ENCODE results near the gene OGFR.

The OGFR gene

GRCh38 chr20:62782149-62782892 lies 22.3 kb upstream of the OGFR start (continued):
- TF ChIP-seq CSRNP3 (CRISPR knock-in tag; IDR thresholded peaks at IDR 0.05) (no peak), TOX (CRISPR knock-in tag; IDR thresholded peaks at IDR 0.05; ENCODE audit: borderline replicate concordance) (no peak), ZNF70 (CRISPR knock-in tag; IDR thresholded peaks at IDR 0.05) (no peak), TCF4 (CRISPR knock-in tag; IDR thresholded peaks at IDR 0.05; ENCODE audit: borderline replicate concordance) (no peak)
- TF ChIP-seq, protein P1, sequence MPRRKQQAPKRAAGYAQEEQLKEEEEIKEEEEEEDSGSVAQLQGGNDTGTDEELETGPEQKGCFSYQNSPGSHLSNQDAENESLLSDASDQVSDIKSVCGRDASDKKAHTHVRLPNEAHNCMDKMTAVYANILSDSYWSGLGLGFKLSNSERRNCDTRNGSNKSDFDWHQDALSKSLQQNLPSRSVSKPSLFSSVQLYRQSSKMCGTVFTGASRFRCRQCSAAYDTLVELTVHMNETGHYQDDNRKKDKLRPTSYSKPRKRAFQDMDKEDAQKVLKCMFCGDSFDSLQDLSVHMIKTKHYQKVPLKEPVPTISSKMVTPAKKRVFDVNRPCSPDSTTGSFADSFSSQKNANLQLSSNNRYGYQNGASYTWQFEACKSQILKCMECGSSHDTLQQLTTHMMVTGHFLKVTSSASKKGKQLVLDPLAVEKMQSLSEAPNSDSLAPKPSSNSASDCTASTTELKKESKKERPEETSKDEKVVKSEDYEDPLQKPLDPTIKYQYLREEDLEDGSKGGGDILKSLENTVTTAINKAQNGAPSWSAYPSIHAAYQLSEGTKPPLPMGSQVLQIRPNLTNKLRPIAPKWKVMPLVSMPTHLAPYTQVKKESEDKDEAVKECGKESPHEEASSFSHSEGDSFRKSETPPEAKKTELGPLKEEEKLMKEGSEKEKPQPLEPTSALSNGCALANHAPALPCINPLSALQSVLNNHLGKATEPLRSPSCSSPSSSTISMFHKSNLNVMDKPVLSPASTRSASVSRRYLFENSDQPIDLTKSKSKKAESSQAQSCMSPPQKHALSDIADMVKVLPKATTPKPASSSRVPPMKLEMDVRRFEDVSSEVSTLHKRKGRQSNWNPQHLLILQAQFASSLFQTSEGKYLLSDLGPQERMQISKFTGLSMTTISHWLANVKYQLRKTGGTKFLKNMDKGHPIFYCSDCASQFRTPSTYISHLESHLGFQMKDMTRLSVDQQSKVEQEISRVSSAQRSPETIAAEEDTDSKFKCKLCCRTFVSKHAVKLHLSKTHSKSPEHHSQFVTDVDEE (CRISPR knock-in tag; IDR thresholded peaks at IDR 0.05) = no peak

GRCh38 chr20:62782893-62783278 lies 21.7 kb upstream of the OGFR start:
- ATAC-seq = peak; percentile 15; the same call in 1 of the 3 replicates
- TF ChIP-seq, protein P2, sequence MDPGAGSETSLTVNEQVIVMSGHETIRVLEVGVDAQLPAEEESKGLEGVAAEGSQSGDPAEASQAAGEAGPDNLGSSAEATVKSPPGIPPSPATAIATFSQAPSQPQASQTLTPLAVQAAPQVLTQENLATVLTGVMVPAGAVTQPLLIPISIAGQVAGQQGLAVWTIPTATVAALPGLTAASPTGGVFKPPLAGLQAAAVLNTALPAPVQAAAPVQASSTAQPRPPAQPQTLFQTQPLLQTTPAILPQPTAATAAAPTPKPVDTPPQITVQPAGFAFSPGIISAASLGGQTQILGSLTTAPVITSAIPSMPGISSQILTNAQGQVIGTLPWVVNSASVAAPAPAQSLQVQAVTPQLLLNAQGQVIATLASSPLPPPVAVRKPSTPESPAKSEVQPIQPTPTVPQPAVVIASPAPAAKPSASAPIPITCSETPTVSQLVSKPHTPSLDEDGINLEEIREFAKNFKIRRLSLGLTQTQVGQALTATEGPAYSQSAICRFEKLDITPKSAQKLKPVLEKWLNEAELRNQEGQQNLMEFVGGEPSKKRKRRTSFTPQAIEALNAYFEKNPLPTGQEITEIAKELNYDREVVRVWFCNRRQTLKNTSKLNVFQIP (CRISPR knock-in tag; IDR thresholded peaks at IDR 0.05; ENCODE audit: borderline replicate concordance, low read depth) = no peak
- TF ChIP-seq SNAI2 (CRISPR knock-in tag; IDR thresholded peaks at IDR 0.05) (no peak), BACH2 (CRISPR knock-in tag; IDR thresholded peaks at IDR 0.05; ENCODE audit: borderline replicate concordance) (no peak), ZC3H10 (CRISPR knock-in tag; IDR thresholded peaks at IDR 0.05) (no peak), ZNF70 (CRISPR knock-in tag; IDR thresholded peaks at IDR 0.05) (no peak), TOX (CRISPR knock-in tag; IDR thresholded peaks at IDR 0.05; ENCODE audit: borderline replicate concordance) (no peak), ARNTL (CRISPR knock-in tag; IDR thresholded peaks at IDR 0.05; ENCODE audit: borderline replicate concordance, low read depth) (no peak), PPARA (CRISPR knock-in tag; IDR thresholded peaks at IDR 0.05; ENCODE audit: borderline replicate concordance) (no peak), CSRNP3 (CRISPR knock-in tag; IDR thresholded peaks at IDR 0.05) (no peak), OSR1 (CRISPR knock-in tag; IDR thresholded peaks at IDR 0.05) (no peak), ZNF565 (CRISPR knock-in tag; conservative IDR thresholded peaks at IDR 0.05; ENCODE audit: low read depth) (no peak), PATZ1 (CRISPR knock-in tag; IDR thresholded peaks at IDR 0.05; ENCODE audit: borderline replicate concordance) (no peak)
- TF ChIP-seq, protein P1 (CRISPR knock-in tag; IDR thresholded peaks at IDR 0.05) = no peak
- TF ChIP-seq, protein P3, sequence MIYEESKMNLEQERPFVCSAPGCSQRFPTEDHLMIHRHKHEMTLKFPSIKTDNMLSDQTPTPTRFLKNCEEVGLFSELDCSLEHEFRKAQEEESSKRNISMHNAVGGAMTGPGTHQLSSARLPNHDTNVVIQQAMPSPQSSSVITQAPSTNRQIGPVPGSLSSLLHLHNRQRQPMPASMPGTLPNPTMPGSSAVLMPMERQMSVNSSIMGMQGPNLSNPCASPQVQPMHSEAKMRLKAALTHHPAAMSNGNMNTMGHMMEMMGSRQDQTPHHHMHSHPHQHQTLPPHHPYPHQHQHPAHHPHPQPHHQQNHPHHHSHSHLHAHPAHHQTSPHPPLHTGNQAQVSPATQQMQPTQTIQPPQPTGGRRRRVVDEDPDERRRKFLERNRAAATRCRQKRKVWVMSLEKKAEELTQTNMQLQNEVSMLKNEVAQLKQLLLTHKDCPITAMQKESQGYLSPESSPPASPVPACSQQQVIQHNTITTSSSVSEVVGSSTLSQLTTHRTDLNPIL (CRISPR knock-in tag; IDR thresholded peaks at IDR 0.05; ENCODE audit: low read depth) = no peak

Data from SK-N-SH treated with all-trans-retinoic acid at 6 μM for 48 hours (cell line).